ENCODE results near the gene ANXA2R.
A peak's percentile ranks its signal among the peaks of the same experiment; 100 is the strongest.
"Not testable (repeated sequence)": the region's sequence is repeated elsewhere in the genome, so short reads cannot be mapped to it uniquely, and the experiment has no call there.

Gene ANXA2R

DNA sequence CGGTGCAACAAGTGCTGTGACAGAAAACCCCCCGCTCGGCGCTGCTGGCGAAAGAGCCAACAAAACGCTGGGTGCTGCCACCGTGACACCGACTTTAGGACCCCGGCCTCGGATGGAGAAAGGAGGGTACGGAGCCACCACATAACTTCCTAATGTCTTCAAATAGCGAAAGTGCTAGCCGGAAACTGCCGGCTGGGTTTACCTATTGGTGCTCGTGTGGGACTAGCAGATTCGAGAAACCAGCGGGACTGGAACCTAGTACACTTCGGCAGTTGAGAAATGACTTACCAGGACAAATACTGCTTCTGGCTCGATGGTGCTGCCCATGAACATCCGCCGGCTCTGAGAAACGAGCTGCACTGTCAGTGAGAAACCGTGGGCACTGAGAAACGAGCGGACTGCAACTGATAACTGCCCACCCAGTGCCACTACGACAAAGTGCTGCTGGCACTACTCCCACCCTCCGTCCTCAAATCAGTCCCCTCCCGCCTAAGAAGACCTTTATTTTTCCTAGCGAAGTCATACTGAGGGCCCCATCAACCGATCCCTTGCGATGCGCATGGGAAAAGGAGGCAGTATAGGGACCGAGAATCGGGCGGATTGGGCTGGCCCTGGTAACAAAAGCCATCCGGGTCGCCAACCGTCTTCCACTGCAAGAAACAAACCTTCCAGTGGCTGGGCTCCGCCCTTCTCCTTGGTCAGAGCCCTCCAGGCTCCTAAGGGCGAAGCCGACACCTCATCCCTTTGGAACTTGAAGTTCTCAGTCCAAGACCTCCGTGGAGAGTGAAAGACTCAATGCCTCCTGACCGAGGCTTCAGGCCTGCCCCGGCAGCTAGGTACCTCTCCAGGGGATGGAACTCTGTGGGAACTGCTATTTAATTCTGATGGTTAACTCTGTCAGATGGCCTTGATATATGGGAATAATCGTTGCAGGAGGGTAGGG is 27.0 kb upstream of the ANXA2R start:
- Mint-ChIP-seq H3K36me3 (ENCODE audit: low read depth) (peaks cover 36% of the 10 kb centered on the region), H3K9me3 (no peaks in the 10 kb centered on the region), H3K4me3 (peak overlapping the region; percentile 98), H3K27me3 (ENCODE audit: low read depth) (peaks cover 2% of the 10 kb centered on the region), H3K27ac (peak overlapping the region; percentile 100), H3K4me1 (ENCODE audit: low read depth) (peaks cover 38% of the 10 kb centered on the region)
- DNase-seq (ENCODE audit: low spot score) = peak; percentile 85

DNA sequence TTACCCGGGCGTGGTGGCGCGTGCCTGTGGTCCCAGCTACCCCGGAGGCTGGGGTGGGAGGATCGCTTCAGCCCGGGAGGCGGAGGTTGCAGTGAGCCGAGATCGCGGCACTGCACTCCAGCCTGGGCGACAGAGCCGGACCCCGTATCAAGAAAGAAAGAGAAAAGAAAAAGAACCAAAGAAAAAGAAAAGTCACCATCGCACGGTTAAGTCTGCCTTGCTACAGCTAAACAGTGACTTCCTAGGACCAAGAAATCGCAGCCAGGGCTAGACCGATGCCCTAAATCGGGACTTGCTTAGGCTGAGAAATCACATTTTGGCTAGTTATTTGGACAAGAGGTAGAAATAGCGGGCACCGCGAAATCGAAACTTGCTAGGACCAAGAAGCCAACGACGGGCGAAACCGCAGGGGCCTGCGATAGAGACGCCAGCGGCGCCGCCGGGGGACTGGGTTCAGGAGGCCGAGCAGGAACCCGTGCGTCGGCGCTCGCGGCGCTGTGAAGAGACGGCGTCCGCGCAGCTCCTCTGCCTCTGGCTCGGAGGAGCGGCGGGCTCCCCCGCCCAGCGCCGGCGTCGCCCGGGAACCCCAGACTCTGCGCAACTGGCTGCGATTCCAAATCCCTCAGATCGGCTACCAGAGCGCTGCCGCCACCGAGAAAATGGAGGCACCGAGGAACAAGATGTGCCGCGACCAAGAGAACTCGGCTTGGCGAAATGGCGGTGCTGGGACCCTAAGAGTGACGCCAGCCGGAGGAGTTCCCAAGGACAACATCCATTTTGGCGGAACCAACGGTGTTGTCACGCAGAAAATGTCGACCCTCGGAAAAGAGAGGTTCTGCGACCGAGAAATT is 26.1 kb upstream of the ANXA2R start:
- peak; percentile 66 for DNase-seq (ENCODE audit: low spot score)
- Mint-ChIP-seq H3K4me1 (ENCODE audit: low read depth) (peaks cover 38% of the 10 kb centered on the region), H3K4me3 (peak overlapping the region; percentile 98), H3K36me3 (ENCODE audit: low read depth) (peaks cover 35% of the 10 kb centered on the region), H3K9me3 (no peaks in the 10 kb centered on the region), H3K27ac (peak overlapping the region; percentile 100), H3K27me3 (ENCODE audit: low read depth) (peaks cover 2% of the 10 kb centered on the region)

DNA sequence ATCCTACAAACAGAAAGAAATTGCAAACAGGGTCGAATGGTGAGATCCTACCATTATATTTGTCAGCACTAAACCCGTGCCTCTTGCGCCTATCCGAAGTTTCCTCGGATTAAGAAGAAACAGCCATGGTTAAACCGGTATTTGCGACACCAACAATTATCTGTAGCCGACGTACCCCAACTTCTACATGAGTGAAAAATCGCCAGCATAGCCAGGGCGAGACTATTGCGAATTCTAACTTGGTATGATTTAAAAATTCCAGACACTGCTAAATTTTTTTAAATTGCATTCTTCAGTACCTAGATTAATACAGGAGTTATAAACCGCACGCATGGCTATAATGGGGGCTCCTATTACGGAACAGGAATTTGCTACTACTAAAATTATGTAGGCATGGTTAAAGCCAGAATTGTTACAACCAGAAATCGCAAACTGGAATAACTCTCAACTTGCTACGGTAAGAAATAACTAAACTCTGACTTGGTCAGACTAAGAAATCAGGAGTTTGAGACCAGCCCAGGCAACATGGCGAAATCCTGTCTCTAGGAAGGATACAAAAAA is 25.3 kb upstream of the ANXA2R start:
- DNase-seq (ENCODE audit: low spot score) = no peak
- Mint-ChIP-seq H3K36me3 (ENCODE audit: low read depth) (peaks cover 29% of the 10 kb centered on the region), H3K27ac (peak overlapping the region; percentile 100), H3K9me3 (peaks cover 3% of the 10 kb centered on the region), H3K4me1 (ENCODE audit: low read depth) (peaks cover 33% of the 10 kb centered on the region), H3K27me3 (ENCODE audit: low read depth) (peaks cover 2% of the 10 kb centered on the region), H3K4me3 (peak overlapping the region; percentile 98)

DNA sequence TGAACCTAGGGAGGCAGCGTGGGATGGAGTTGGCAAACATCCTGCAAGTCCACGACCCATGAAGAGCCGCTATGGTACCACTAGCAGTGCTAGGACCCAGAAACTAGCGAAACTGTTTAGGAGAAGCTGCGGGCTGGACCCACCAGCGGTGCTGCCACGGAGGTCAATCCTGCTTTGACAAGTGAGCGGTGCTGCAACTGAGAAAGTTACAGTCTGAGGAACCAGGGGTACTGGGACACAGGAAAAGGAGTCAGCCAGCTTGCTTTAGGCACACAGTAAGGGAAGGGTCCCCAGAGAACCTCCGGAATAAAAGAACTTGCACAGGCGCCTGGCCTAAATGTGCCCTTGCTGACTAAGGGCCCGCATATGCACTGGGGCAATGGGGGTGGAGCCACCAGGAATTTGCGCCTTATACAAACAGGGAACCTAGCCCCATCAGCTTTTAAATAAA is 23.6 kb upstream of the ANXA2R start:
- Mint-ChIP-seq H3K9me3 (peaks cover 17% of the 10 kb centered on the region), H3K27ac (peak overlapping the region; percentile 67), H3K4me3 (peak overlapping the region; percentile 18), H3K4me1 (ENCODE audit: low read depth) (peaks cover 23% of the 10 kb centered on the region), H3K36me3 (ENCODE audit: low read depth) (peaks cover 33% of the 10 kb centered on the region), H3K27me3 (ENCODE audit: low read depth) (peaks cover 2% of the 10 kb centered on the region)
- no peak for DNase-seq (ENCODE audit: low spot score)

DNA sequence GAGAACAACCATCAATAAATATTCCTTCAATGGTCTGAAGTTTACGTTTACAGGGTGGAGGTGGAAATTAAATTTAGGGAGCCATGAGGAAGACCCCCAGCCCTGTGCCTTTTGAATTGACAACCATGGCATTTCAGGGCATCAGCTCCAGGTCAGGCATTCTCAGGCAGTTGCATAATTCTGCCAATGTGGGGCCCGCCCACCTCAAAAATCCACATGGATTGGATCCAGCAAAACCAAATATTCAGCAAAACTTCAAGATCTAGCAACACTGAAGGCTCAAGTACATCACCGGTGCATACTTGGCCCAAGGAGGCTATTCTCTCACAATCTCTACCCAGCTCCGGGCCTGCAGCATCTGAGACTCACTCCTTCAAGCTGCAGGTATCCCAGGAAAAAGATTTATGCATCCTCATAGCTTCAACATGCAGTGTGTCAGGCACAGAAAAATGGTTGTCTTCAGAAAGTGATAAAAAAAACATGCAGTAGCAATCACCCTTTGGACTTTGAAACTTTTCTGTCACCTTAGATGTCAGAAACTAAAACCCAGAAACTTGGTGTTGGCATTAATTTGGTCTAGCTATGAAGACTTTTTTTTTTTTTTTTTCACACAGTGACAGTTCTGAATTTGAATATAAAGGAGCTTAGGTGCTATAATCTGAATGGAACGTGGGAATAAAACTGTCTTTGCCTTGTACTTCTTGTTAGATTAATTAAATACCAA is 21.4 kb upstream of the ANXA2R start:
- peaks cover 4% of the 10 kb centered on the region for H3K27me3 Mint-ChIP-seq (ENCODE audit: low read depth)
- H3K27ac Mint-ChIP-seq = no peak overlapping the region
- no peak overlapping the region for H3K4me3 Mint-ChIP-seq
- peaks cover 23% of the 10 kb centered on the region for H3K36me3 Mint-ChIP-seq (ENCODE audit: low read depth)
- no peak for DNase-seq (ENCODE audit: low spot score)
- peaks cover 12% of the 10 kb centered on the region for H3K4me1 Mint-ChIP-seq (ENCODE audit: low read depth)
- peaks cover 30% of the 10 kb centered on the region for H3K9me3 Mint-ChIP-seq

DNA sequence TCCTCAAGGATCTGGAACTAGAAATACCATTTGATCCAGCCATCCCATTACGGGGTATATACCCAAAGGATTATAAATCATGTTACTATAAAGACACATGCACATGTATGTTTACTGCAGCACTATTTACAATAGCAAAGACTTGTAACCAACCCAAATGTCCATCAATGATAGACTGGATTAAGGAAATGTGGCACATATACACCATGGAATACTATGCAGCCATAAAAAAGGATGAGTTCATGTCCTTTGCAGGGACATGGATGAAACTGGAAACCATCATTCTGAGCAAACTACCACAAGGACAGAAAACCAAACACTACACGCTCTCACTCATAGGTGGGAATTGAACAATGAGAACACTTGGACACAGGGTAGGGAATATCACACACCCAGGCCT is 19.9 kb upstream of the ANXA2R start:
- peaks cover 10% of the 10 kb centered on the region for H3K4me1 Mint-ChIP-seq (ENCODE audit: low read depth)
- H3K36me3 Mint-ChIP-seq (ENCODE audit: low read depth) = peaks cover 34% of the 10 kb centered on the region
- peaks cover 44% of the 10 kb centered on the region for H3K9me3 Mint-ChIP-seq
- DNase-seq (ENCODE audit: low spot score); H3K4me3 Mint-ChIP-seq; H3K27ac Mint-ChIP-seq; H3K27me3 Mint-ChIP-seq (ENCODE audit: low read depth): not testable (repeated sequence)

DNA sequence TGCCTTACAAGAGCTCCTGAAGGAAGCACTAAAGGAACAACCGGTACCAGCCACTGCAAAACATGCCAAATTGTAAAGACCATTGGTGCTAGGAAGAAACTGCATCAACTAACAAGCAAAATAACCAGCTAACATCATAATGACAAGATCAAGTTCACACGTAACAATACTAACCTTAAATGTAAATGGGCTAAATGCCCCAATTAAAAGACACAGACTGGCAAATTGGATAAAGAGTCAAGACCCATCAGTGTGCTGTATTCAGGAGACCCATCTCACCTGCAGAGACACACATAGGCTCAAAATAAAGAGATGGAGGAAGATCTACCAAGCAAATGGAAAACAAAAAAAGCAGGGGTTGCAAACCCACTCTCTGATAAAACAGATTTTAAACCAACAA is 15.0 kb upstream of the ANXA2R start:
- not testable (repeated sequence) for H3K27ac Mint-ChIP-seq; DNase-seq (ENCODE audit: low spot score); H3K4me1 Mint-ChIP-seq (ENCODE audit: low read depth); H3K4me3 Mint-ChIP-seq; H3K27me3 Mint-ChIP-seq (ENCODE audit: low read depth)
- H3K9me3 Mint-ChIP-seq = peaks cover 52% of the 10 kb centered on the region
- H3K36me3 Mint-ChIP-seq (ENCODE audit: low read depth) = peaks cover 51% of the 10 kb centered on the region

DNA sequence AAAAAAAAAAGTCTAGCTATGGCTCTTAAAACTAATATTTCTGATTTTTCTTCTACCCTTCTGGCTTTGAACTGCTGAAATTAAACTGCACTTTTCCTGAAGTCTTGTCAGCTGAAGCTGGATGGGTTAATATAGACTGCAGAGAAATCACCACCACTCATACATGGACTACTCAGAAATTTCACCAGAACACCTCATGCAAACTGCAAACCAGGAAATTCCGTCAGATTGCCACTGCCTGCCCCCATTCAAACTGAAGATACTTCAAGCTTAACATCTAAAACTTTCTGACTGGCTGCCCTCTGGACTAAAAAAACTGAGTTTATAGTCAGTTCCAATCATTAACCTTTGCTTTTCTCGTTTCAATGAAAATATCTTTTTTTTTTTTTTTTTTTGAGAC is 11.6 kb upstream of the ANXA2R start:
- Mint-ChIP-seq H3K27me3 (ENCODE audit: low read depth) (peaks cover 5% of the 10 kb centered on the region), H3K9me3 (peaks cover 28% of the 10 kb centered on the region), H3K27ac (no peak overlapping the region), H3K4me3 (no peak overlapping the region), H3K4me1 (ENCODE audit: low read depth) (peaks cover 9% of the 10 kb centered on the region), H3K36me3 (ENCODE audit: low read depth) (peaks cover 37% of the 10 kb centered on the region)
- no peak for DNase-seq (ENCODE audit: low spot score)

DNA sequence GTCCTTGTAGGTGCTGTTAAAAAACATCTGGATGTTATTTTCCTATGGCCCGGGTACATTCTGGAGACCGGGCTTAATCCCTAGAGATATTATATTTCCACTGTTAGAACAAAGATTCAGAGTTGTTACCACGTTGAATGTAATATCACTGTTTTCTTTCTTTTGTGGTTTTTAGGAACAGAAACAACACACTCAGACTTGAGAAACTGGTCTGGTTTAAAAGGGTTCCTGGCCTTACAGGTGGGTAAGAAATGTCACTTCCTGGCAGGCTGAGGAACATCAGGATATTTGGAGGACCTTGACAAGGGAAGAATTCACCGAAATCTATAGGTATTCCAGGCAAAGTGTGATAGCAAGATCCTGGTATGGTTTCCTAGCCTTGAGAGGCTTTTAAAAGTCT is 10.3 kb upstream of the ANXA2R start:
- Mint-ChIP-seq H3K36me3 (ENCODE audit: low read depth) (peaks cover 33% of the 10 kb centered on the region), H3K27ac (no peak overlapping the region), H3K4me3 (no peak overlapping the region), H3K4me1 (ENCODE audit: low read depth) (peaks cover 13% of the 10 kb centered on the region), H3K27me3 (ENCODE audit: low read depth) (peaks cover 4% of the 10 kb centered on the region), H3K9me3 (peaks cover 17% of the 10 kb centered on the region)
- no peak for DNase-seq (ENCODE audit: low spot score)

DNA sequence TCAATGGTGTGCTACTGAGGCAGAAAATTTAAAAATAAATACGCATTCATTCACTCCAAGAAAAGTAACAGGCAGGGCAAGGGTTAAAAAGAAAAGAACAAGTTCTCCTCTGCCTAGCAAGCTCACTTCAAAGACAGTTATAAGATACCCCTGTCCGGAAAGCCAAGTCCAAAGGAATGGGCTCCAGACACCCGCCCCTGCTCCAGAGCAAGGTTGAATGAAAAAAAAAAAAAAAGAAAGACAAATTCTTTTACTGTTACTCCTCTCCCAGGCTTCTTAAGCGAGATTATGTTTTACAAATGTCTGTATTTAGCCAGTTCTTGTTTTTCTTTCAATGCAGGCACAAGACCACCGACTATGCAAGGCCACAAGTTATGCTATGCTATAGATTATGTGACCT is 9.1 kb upstream of the ANXA2R start:
- H3K4me3 Mint-ChIP-seq = no peak overlapping the region
- DNase-seq (ENCODE audit: low spot score) = no peak
- peaks cover 36% of the 10 kb centered on the region for H3K36me3 Mint-ChIP-seq (ENCODE audit: low read depth)
- no peak overlapping the region for H3K27ac Mint-ChIP-seq
- no peaks in the 10 kb centered on the region for H3K27me3 Mint-ChIP-seq (ENCODE audit: low read depth)
- H3K4me1 Mint-ChIP-seq (ENCODE audit: low read depth) = peaks cover 24% of the 10 kb centered on the region
- H3K9me3 Mint-ChIP-seq = peaks cover 8% of the 10 kb centered on the region

DNA sequence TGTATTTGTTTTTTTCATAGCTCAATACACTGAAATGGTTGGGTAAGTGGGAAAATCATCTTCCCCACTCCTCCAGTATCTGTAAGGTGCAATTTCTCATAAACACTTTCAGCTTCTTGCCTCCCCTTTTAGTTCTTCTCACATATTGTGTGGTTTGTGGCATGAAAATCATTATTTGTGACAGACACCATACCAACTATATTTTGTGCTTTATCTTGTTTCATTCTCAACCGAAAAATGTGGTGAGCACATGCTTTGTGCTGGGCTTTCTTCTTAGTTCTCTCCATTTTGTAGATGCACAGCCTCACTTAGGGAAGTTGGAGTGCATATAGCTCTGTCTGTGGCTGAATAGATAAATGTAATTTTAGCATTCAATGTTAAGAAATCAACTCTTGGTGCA is 6.4 kb upstream of the ANXA2R start:
- no peak overlapping the region for H3K27ac Mint-ChIP-seq
- H3K4me1 Mint-ChIP-seq (ENCODE audit: low read depth) = peaks cover 34% of the 10 kb centered on the region
- no peak for DNase-seq (ENCODE audit: low spot score)
- H3K9me3 Mint-ChIP-seq = no peaks in the 10 kb centered on the region
- H3K36me3 Mint-ChIP-seq (ENCODE audit: low read depth) = peaks cover 26% of the 10 kb centered on the region
- H3K4me3 Mint-ChIP-seq = peak overlapping the region; percentile 46
- H3K27me3 Mint-ChIP-seq (ENCODE audit: low read depth) = no peaks in the 10 kb centered on the region

DNA sequence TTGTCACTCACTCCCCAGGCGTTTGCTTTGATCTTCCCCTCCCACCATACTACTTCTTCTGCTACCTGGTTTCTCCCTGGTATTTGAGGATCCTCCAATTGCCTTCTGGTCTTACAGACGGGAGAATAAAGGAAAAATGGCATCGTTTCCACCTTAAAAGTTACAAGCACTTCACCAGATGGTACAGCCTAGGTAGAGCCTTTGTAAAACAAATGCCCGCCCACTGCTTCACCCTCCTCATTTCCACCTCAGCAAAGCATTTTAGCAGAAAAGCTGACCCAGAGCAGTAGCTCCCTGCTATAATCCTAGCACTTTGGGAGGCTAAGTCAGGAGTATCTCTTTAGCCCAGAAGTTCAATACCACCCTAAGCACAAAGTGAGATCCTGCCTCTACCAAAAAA is 5.1 kb upstream of the ANXA2R start:
- Mint-ChIP-seq H3K4me1 (ENCODE audit: low read depth) (peaks cover 35% of the 10 kb centered on the region), H3K27me3 (ENCODE audit: low read depth) (no peaks in the 10 kb centered on the region), H3K9me3 (no peaks in the 10 kb centered on the region), H3K4me3 (peak overlapping the region; percentile 38), H3K36me3 (ENCODE audit: low read depth) (peaks cover 20% of the 10 kb centered on the region), H3K27ac (no peak overlapping the region)
- DNase-seq (ENCODE audit: low spot score) = no peak

DNA sequence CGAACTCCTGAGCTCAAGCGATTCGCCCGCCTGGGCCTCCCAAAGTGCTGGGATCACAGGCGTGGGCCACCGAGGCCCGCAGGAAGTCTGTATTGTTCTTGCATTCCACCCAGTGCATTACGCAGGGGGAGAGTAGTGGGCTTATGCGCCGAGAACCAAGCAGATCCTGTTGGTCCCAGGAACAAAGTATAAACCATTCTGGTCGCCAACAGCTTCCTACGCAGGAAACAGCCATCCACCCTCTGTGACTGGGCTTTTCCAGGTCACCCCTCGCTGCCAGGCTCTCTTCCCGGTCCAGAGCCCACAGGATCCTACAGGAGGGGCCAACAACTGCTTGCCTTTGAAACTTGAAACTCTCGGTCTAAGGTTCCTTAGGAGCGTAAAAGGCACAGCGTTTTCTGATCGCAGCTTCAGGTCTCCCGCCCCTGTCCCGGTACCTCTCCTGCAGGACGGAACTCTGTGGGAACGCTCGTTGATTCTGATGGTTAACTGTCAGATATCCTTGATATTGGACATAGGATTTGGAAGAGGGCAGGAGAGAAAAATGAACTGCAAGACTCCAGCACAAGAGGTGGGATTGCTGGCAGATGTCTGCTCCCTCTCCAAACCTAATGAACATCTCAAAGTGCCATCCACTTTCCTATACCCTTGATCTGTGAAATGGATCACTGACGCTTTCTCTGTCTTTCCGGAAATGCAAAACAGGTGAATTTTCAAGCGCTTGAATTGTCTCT is 4.2 kb upstream of the ANXA2R start:
- peaks cover 18% of the 10 kb centered on the region for H3K36me3 Mint-ChIP-seq (ENCODE audit: low read depth)
- no peaks in the 10 kb centered on the region for H3K27me3 Mint-ChIP-seq (ENCODE audit: low read depth)
- H3K27ac Mint-ChIP-seq = no peak overlapping the region

More for the DNA sequence above, 4.2 kb upstream of the ANXA2R start:
- peak overlapping the region; percentile 43 for H3K4me3 Mint-ChIP-seq
- H3K9me3 Mint-ChIP-seq = no peaks in the 10 kb centered on the region
- H3K4me1 Mint-ChIP-seq (ENCODE audit: low read depth) = peaks cover 34% of the 10 kb centered on the region
- DNase-seq (ENCODE audit: low spot score) = no peak

Measured in T-helper 2 cell treated with Interferon-gamma antibody and Interleukin-4, amounts not matched to agents 5 μg/mL and 100 μg/mL, for 36 hours (primary cell).